Small intestine (tissue), 7 donors: ENCODE data around the gene ANO10. TPM values are rescaled to one million over a fixed set of nuclear protein-coding genes. Genes with fewer than 3 reads are reported as not detected.

Experiments
- DNase-seq, 2 donors: peaks; one replicate each; pipeline versions ENCODE4 v3.0.0 to v3.0.0-alpha.2; 2013
- FAIRE-seq: peaks from 2 replicates; lab custom pipeline; 2012; peaks lifted over from hg19 to GRCh38; lab: Jason Lieb, UNC
- H3K27ac ChIP-seq, 3 donors: one replicate each; pipeline ENCODE4 v1.5.1; 2013; ENCODE audit warnings: low read length in 2 of 3, mild to moderate bottlenecking in 2 of 3, control low read depth in 1 of 3, inconsistent platforms in 1 of 3, low read depth in 1 of 3, moderate library complexity in 1 of 3
- H3K27me3 ChIP-seq, 3 donors: one replicate each; pipeline ENCODE4 v1.6.1; 2013; ENCODE audit warnings: low read length in 3 of 3, inconsistent platforms in 1 of 3; ENCODE audit not compliant: control insufficient read depth in 3 of 3, insufficient read depth in 3 of 3
- H3K36me3 ChIP-seq, 3 donors: one replicate each; pipeline ENCODE4 v1.6.1; 2013; ENCODE audit warnings: low read length in 3 of 3, inconsistent platforms in 1 of 3, low read depth in 1 of 3, mild to moderate bottlenecking in 1 of 3, moderate library complexity in 1 of 3; ENCODE audit not compliant: control insufficient read depth in 3 of 3, insufficient read depth in 2 of 3
- H3K4me1 ChIP-seq, 3 donors: one replicate each; pipeline ENCODE4 v1.6.1; 2013; ENCODE audit warnings: low read length in 2 of 3, inconsistent platforms in 1 of 3, low read depth in 1 of 3, mild to moderate bottlenecking in 1 of 3, moderate library complexity in 1 of 3; ENCODE audit not compliant: control insufficient read depth in 3 of 3, insufficient read depth in 2 of 3
- H3K4me3 ChIP-seq, 3 donors: one replicate each; pipeline ENCODE4 v1.5.1; 2013; ENCODE audit warnings: low read length in 3 of 3, control low read depth in 1 of 3, inconsistent platforms in 1 of 3, low read depth in 1 of 3, mild to moderate bottlenecking in 1 of 3, moderate library complexity in 1 of 3
- H3K9me3 ChIP-seq, 2 donors: one replicate each; pipeline ENCODE4 v1.6.1; 2013; ENCODE audit warnings: low read depth in 1 of 2, low read length in 1 of 2; ENCODE audit not compliant: control insufficient read depth in 2 of 2, insufficient read depth in 1 of 2
- WGBS, 3 donors: extraction: QIAGEN DNeasy Blood & Tissue Kit; methylation state at CpG; one replicate each; pipeline ENCODE4 v1.1.7; 2013; 5-methylcytosine and 5-hydroxymethylcytosine counted together
- polyA plus RNA-seq, 4 donors: library from polyadenylated mRNA; stranded (reverse) in 3 of 4; unstranded in 1 of 4; fragments of 200-250 nt in 3 of 4; fragments of 120-200 nt in 1 of 4; gene quantifications; one replicate each; pipeline versions ENCODE4 v1.2.1 to v1.2.3, GENCODE V29; 2013
- donor health status: healthy with polysubstance abuse.
- donor health status: control.
- donor health status: control.
- donor health status: Bipolar disorder and iron deficiency.
- donor health status: healthy.

ANO10 gene
- polyA plus RNA-seq, 4 donors = 21.7 to 45.6 (median 30.1) TPM

GRCh38 chr3:43423142-43423541 lies 198.7 kb downstream of the ANO10 start:
- no peak for FAIRE-seq
- WGBS, 3 donors = 62 to 86% (median 72%) methylated on average over 3 of the region's 3 CpGs

GRCh38 chr3:43418601-43419272 lies 203.1 kb downstream of the ANO10 start:
- Histone ChIP-seq H3K27ac (peak overlapping the region in 1 of 3 donors; percentile 17), H3K4me1 (no peaks in the 10 kb centered on the region), H3K27me3 (no peaks in the 10 kb centered on the region), H3K9me3 (peaks cover 0 to 3% of the 10 kb centered on the region in 2 donors), H3K36me3 (peaks cover 0 to 3% (median 0%) of the 10 kb centered on the region in 3 donors), H3K4me3 (no peak overlapping the region)
- DNase-seq (no peak), FAIRE-seq (no peak)
- WGBS, 3 donors = 74 to 90% (median 78%) methylated on average over 8 of the region's 8 CpGs

More at GRCh38 chr3:43423142-43423541, 198.7 kb downstream of the ANO10 start:
- Histone ChIP-seq H3K27ac (no peak overlapping the region), H3K27me3 (no peaks in the 10 kb centered on the region), H3K36me3 (peaks cover 0 to 2% (median 0%) of the 10 kb centered on the region in 3 donors), H3K4me3 (no peak overlapping the region), H3K9me3 (peaks cover 0 to 18% of the 10 kb centered on the region in 2 donors), H3K4me1 (no peaks in the 10 kb centered on the region)
- DNase-seq = no peak

- no peak for DNase-seq
- no peak overlapping the region for H3K4me3 ChIP-seq
Observed at GRCh38 chr3:43417133-43417532, 204.7 kb downstream of the ANO10 start.

GRCh38 chr3:43415088-43415487 lies 206.7 kb downstream of the ANO10 start:
- no peaks in the 10 kb centered on the region for H3K4me1 ChIP-seq

More at GRCh38 chr3:43417133-43417532, 204.7 kb downstream of the ANO10 start:
- WGBS, 3 donors = 91 to 94% (median 93%) methylated on average over 11 of the region's 11 CpGs
- no peak for FAIRE-seq
- H3K27ac ChIP-seq = no peak overlapping the region
- no peaks in the 10 kb centered on the region for H3K27me3 ChIP-seq
- peaks cover 0 to 3% of the 10 kb centered on the region in 2 donors for H3K9me3 ChIP-seq
- peaks cover 0 to 3% (median 0%) of the 10 kb centered on the region in 3 donors for H3K36me3 ChIP-seq
- no peaks in the 10 kb centered on the region for H3K4me1 ChIP-seq

GRCh38 chr3:43413676-43414368 lies 208.0 kb downstream of the ANO10 start:
- DNase-seq = no peak
- H3K27ac ChIP-seq = no peak overlapping the region
- peaks cover 0 to 3% of the 10 kb centered on the region in 2 donors for H3K9me3 ChIP-seq
- H3K36me3 ChIP-seq = peaks cover 0 to 3% (median 0%) of the 10 kb centered on the region in 3 donors
- H3K4me1 ChIP-seq = no peaks in the 10 kb centered on the region
- H3K4me3 ChIP-seq = no peak overlapping the region
- H3K27me3 ChIP-seq = no peaks in the 10 kb centered on the region
- 82 to 91% (median 85%) methylated on average over 7 of the region's 7 CpGs for WGBS, 3 donors
- no peak for FAIRE-seq

More at GRCh38 chr3:43415088-43415487, 206.7 kb downstream of the ANO10 start:
- Histone ChIP-seq H3K9me3 (peaks cover 0 to 3% of the 10 kb centered on the region in 2 donors), H3K27ac (no peak overlapping the region), H3K27me3 (no peaks in the 10 kb centered on the region), H3K36me3 (peaks cover 0 to 3% (median 0%) of the 10 kb centered on the region in 3 donors), H3K4me3 (no peak overlapping the region)
- FAIRE-seq (no peak), DNase-seq (no peak)
- WGBS, 3 donors = 97 to 98% (median 97%) methylated on average over 5 of the region's 5 CpGs

- H3K27ac ChIP-seq = no peak overlapping the region
- H3K36me3 ChIP-seq = peaks cover 0 to 2% (median 0%) of the 10 kb centered on the region in 3 donors
- H3K27me3 ChIP-seq = no peaks in the 10 kb centered on the region
- H3K4me3 ChIP-seq = no peak overlapping the region
- H3K4me1 ChIP-seq = no peaks in the 10 kb centered on the region
- H3K9me3 ChIP-seq = no peaks in the 10 kb centered on the region
- FAIRE-seq (no peak), DNase-seq (no peak)
- WGBS, 3 donors = 91 to 100% (median 95%) methylated on average over 1 of the region's 1 CpG
Observed at GRCh38 chr3:43411429-43411828, 210.4 kb downstream of the ANO10 start.

GRCh38 chr3:43410592-43410991 lies 211.2 kb downstream of the ANO10 start:
- H3K9me3 ChIP-seq = no peaks in the 10 kb centered on the region
- H3K4me1 ChIP-seq = no peaks in the 10 kb centered on the region
- no peak for FAIRE-seq
- H3K27me3 ChIP-seq = no peaks in the 10 kb centered on the region
- peaks cover 0 to 2% (median 0%) of the 10 kb centered on the region in 3 donors for H3K36me3 ChIP-seq
- H3K27ac ChIP-seq = no peak overlapping the region
- no peak overlapping the region for H3K4me3 ChIP-seq
- no peak for DNase-seq
- WGBS, 3 donors = 83 to 88% (median 87%) methylated on average over 3 of the region's 3 CpGs

- peaks cover 0 to 4% (median 0%) of the 10 kb centered on the region in 3 donors for H3K36me3 ChIP-seq
- FAIRE-seq (no peak), DNase-seq (no peak)
- H3K4me1 ChIP-seq = no peaks in the 10 kb centered on the region
- no peaks in the 10 kb centered on the region for H3K9me3 ChIP-seq
- H3K27ac ChIP-seq = no peak overlapping the region
- no peaks in the 10 kb centered on the region for H3K27me3 ChIP-seq
- H3K4me3 ChIP-seq = no peak overlapping the region
- 90 to 95% (median 94%) methylated on average over 4 of the region's 4 CpGs for WGBS, 3 donors
Observed at GRCh38 chr3:43409506-43409905, 212.3 kb downstream of the ANO10 start.
